HEK293 (cell line): Measurements from ENCODE around the gene THOP1.

ENCODE experiments used
- CTCF ChIA-PET: fragments of 350-600 bp; formaldehyde crosslinking; extraction: SDS; loops from one replicate; lab custom pipeline; 2021; ENCODE audit warnings: antibody characterized with exemption; lab: Yijun Ruan, JAX
- POLR2A ChIA-PET: fragments of 300-600 bp; formaldehyde crosslinking; extraction: SDS; loops from one replicate; lab custom pipeline; 2020; ENCODE audit warnings: antibody characterized with exemption, inconsistent platforms; lab: Yijun Ruan, JAX
- H3K27ac ChIP-seq: fragments of 200-500 bp; sonication (Bioruptor generic); 2 replicates; pipeline ENCODE4 v1.5.1; 2014; ENCODE audit warnings: low read depth, low read length, control low read depth, inconsistent platforms; ENCODE audit errors: extremely low read depth
- H3K36me3 ChIP-seq, 2 experiments: fragments of 200-500 bp in 1 of 2; sonication (Bioruptor generic) in 1 of 2; 1 replicate in 1 of 2; 2 replicates in 1 of 2; pipeline ENCODE4 v1.5.1; 2014 to 2017; ENCODE audit warnings: inconsistent platforms in 2 of 2, low read length in 2 of 2; ENCODE audit not compliant: control insufficient read depth in 2 of 2, insufficient read depth in 1 of 2
- H3K4me1 ChIP-seq: fragments of 200-500 bp; sonication (Bioruptor generic); 2 replicates; pipeline ENCODE4 v1.5.1; 2014; ENCODE audit warnings: mild to moderate bottlenecking, low read length, inconsistent platforms; ENCODE audit not compliant: control insufficient read depth, insufficient read depth
- H3K4me3 ChIP-seq: 2 replicates; pipeline ENCODE4 v1.5.1; 2011; ENCODE audit warnings: low read depth, mild to moderate bottlenecking, control low read depth, low read length, moderate library complexity
- H3K9me3 ChIP-seq: fragments of 200-500 bp; sonication (Bioruptor generic); 2 replicates; pipeline ENCODE4 v1.5.1; 2014; ENCODE audit warnings: low read depth, low read length, inconsistent platforms; ENCODE audit not compliant: control insufficient read depth, insufficient read depth
- HIC1 ChIP-seq: fragments of 450-650 bp; formaldehyde crosslinking; IDR thresholded peaks from 2 replicates; pipeline ENCODE4 v1.5.1; 2016; ENCODE audit warnings: missing biosample characterization, missing genetic modification characterization
- MYNN ChIP-seq: fragments of 450-650 bp; formaldehyde crosslinking; IDR thresholded peaks from 2 replicates; pipeline ENCODE4 v1.5.1; 2016; ENCODE audit warnings: missing biosample characterization, missing genetic modification characterization, borderline replicate concordance
- SP3 ChIP-seq: fragments of 450-650 bp; formaldehyde crosslinking; IDR thresholded peaks from 2 replicates; pipeline ENCODE4 v1.5.1; 2016; ENCODE audit warnings: missing biosample characterization, missing genetic modification characterization
- ZBTB17 ChIP-seq: fragments of 450-650 bp; formaldehyde crosslinking; IDR thresholded peaks from 2 replicates; pipeline ENCODE4 v1.5.1; 2016; ENCODE audit warnings: missing biosample characterization, missing genetic modification characterization
- ZNF266 ChIP-seq: fragments of 450-650 bp; formaldehyde crosslinking; IDR thresholded peaks from 2 replicates; pipeline ENCODE4 v1.5.1; 2016; ENCODE audit warnings: missing biosample characterization, missing genetic modification characterization, low read depth
- ZNF280D ChIP-seq: fragments of 450-650 bp; formaldehyde crosslinking; IDR thresholded peaks from 2 replicates; pipeline ENCODE4 v1.5.1; 2016; ENCODE audit warnings: missing biosample characterization, missing genetic modification characterization
- ZNF513 ChIP-seq: fragments of 450-650 bp; IDR thresholded peaks from 2 replicates; pipeline ENCODE4 v1.5.1; 2018; ENCODE audit warnings: missing biosample characterization, missing genetic modification characterization
- ZNF600 ChIP-seq: fragments of 450-650 bp; formaldehyde crosslinking; IDR thresholded peaks from 2 replicates; pipeline ENCODE4 v1.5.1; 2016; ENCODE audit warnings: missing biosample characterization, missing genetic modification characterization
- ZNF639 ChIP-seq: fragments of 450-650 bp; formaldehyde crosslinking; IDR thresholded peaks from 2 replicates; pipeline ENCODE4 v1.5.1; 2016; ENCODE audit warnings: missing biosample characterization, missing genetic modification characterization
- ZNF768 ChIP-seq: fragments of 450-650 bp; formaldehyde crosslinking; IDR thresholded peaks from 2 replicates; pipeline ENCODE4 v1.5.1; 2018; ENCODE audit warnings: missing biosample characterization, mild to moderate bottlenecking, missing genetic modification characterization
- ZNF777 ChIP-seq: fragments of 450-650 bp; formaldehyde crosslinking; IDR thresholded peaks from 2 replicates; pipeline ENCODE4 v1.5.1; 2017; ENCODE audit warnings: missing biosample characterization, missing genetic modification characterization, borderline replicate concordance
- ZSCAN23 ChIP-seq: fragments of 450-650 bp; formaldehyde crosslinking; IDR thresholded peaks from 2 replicates; pipeline ENCODE4 v1.5.1; 2016; ENCODE audit warnings: missing biosample characterization, missing genetic modification characterization

Gene THOP1

GRCh38 chr19:2807379-2808128 is 22.3 kb downstream of the THOP1 start:
- CTCF ChIA-PET, result interaction anchor here (1.0 kb wide), 1 partner anchor 12 kb away, joined by 5 read pairs; no protein-coding TSS in a partner anchor
- H3K36me3 ChIP-seq, result peaks cover 0 to 98% of the 10 kb centered on the region in 2 experiments; a peak in 2 of 3 replicates
- H3K4me1 ChIP-seq, result no peaks in the 10 kb centered on the region
- no peak for TF ChIP-seq ZNF768 (tag by site-specific recombination)
- no peak for TF ChIP-seq ZNF777 (tag by site-specific recombination)
- no peak for TF ChIP-seq ZNF513
- TF ChIP-seq HIC1 (tag by site-specific recombination), result 0 out of 2 replicates have a peak, but pooled peaks have one; percentile 16
- no peak for TF ChIP-seq ZSCAN23 (tag by site-specific recombination)
- no peak for TF ChIP-seq ZNF639 (tag by site-specific recombination)
- TF ChIP-seq SP3 (tag by site-specific recombination), result no peak
- TF ChIP-seq ZNF266, result no peak
- TF ChIP-seq ZNF600 (tag by site-specific recombination), result no peak
- TF ChIP-seq, all 188 proteins: peak for 1
- POLR2A ChIA-PET, result no interaction called here
- Histone ChIP-seq H3K4me3 (no peak overlapping the region), H3K27ac (no peak overlapping the region), H3K9me3 (no peaks in the 10 kb centered on the region)

- TF ChIP-seq MYNN (tag by site-specific recombination), result no peak
- TF ChIP-seq ZNF280D (tag by site-specific recombination), result no peak
- TF ChIP-seq ZNF768 (tag by site-specific recombination), result no peak
- TF ChIP-seq ZBTB17 (tag by site-specific recombination), result no peak
- TF ChIP-seq, all 188 proteins: peak for 0
- CTCF ChIA-PET, result no interaction called here
- Histone ChIP-seq H3K36me3 (peaks cover 0 to 98% of the 10 kb centered on the region in 2 experiments; a peak in 1 of 3 replicates), H3K9me3 (no peaks in the 10 kb centered on the region), H3K27ac (no peak overlapping the region), H3K4me3 (no peak overlapping the region), H3K4me1 (no peaks in the 10 kb centered on the region)
- POLR2A ChIA-PET, result no interaction called here
Observed at GRCh38 chr19:2808129-2808941, 23.0 kb downstream of the THOP1 start.
